ENCODE data around the gene ALG14. TPM values are rescaled to one million over a fixed set of nuclear protein-coding genes. Genes with fewer than 3 reads are reported as not detected.
A peak's percentile ranks its signal among the peaks of the same experiment; 100 is the strongest.

Gene ALG14
- total and polyA plus RNA-seq, 4 donors = 1.0 to 16.6 (median 1.9) TPM

DNA sequence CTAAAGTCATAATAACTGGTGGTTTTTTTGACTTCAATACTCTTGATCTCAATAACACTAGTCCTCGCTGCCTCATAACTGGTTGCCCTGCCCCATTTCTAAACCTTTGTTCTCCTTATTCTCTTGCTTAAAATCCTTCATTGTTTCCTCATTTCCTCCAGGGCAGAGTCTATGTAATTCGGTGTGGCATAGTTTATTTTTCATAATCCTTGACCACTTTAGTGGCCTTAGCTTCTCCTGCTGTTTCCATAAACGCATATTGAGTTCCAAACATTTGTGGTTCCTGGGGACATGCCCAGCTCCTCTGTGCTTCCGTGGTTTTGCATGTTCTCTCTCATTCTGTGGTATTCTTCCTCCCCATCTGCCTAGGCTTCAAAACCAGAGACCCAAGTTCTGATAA, 25.4 kb upstream of the ALG14 start:
- H3K9me3 ChIP-seq (ENCODE audit: control insufficient read depth in 4 of 4, low read length in 3 of 4) = no peaks in the 10 kb centered on the region
- H3K36me3 ChIP-seq (ENCODE audit: control insufficient read depth in 4 of 4, insufficient read depth in 3 of 4, low read depth in 1 of 4, low read length in 3 of 4) = no peaks in the 10 kb centered on the region
- H3K27ac ChIP-seq (ENCODE audit: low read depth in 1 of 2, low read length in 2 of 2) = no peak overlapping the region
- WGBS = 72% methylated on average over 4 of the region's 4 CpGs
- H3K9ac ChIP-seq (ENCODE audit: low read depth in 1 of 2, low read length in 2 of 2) = no peak overlapping the region
- DNase-seq (ENCODE audit: low spot score) = no peak
- no peak for TF ChIP-seq GABPA (IDR thresholded peaks at IDR 0.05 in 1 of 2, conservative IDR thresholded peaks at IDR 0.05 in 1 of 2)
- no peak for TF ChIP-seq HNF4G (IDR thresholded peaks at IDR 0.05)
- no peak for TF ChIP-seq RAD21 (IDR thresholded peaks at IDR 0.05)
- no peak for TF ChIP-seq FOXA1 (IDR thresholded peaks at IDR 0.05)
- no peak for TF ChIP-seq TAF1 (conservative IDR thresholded peaks at IDR 0.05)
- TF ChIP-seq HNF4A (conservative IDR thresholded peaks at IDR 0.05) = no peak
- H3K27me3 ChIP-seq (ENCODE audit: control insufficient read depth in 4 of 4, insufficient read depth in 4 of 4, low read length in 3 of 4) = no peaks in the 10 kb centered on the region
- H3K4me1 ChIP-seq (ENCODE audit: control insufficient read depth in 4 of 4, insufficient read depth in 4 of 4, low read length in 3 of 4) = peaks cover 0 to 12% (median 10%) of the 10 kb centered on the region in 4 donors
- H3K4me3 ChIP-seq (ENCODE audit: low read depth in 1 of 3, low read length in 3 of 3) = no peak overlapping the region

DNA sequence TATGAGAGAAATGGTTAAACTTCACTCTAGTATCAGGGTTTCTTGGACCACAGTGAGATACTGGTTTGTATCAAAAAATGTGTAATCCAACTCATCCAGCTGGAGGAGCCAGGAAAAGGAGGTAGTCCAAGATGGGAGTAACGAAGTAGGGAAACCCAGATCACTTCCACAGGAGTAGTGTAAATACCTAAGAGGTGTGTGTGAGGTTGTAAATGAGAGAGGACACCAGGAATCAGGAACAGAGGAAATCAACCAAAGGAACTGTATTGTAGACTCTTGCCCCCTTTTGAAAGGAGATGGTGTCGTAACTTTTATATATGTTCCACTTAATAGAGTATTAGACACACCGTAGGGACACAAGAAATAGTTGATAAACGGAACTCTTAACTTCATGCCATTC, 24.7 kb upstream of the ALG14 start:
- H3K4me1 ChIP-seq (ENCODE audit: control insufficient read depth in 4 of 4, insufficient read depth in 4 of 4, low read length in 3 of 4) = peaks cover 0 to 12% (median 10%) of the 10 kb centered on the region in 4 donors
- no peaks in the 10 kb centered on the region for H3K36me3 ChIP-seq (ENCODE audit: control insufficient read depth in 4 of 4, insufficient read depth in 3 of 4, low read depth in 1 of 4, low read length in 3 of 4)
- H3K27ac ChIP-seq (ENCODE audit: low read depth in 1 of 2, low read length in 2 of 2) = no peak overlapping the region
- TF ChIP-seq, protein P1, sequence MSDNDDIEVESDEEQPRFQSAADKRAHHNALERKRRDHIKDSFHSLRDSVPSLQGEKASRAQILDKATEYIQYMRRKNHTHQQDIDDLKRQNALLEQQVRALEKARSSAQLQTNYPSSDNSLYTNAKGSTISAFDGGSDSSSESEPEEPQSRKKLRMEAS (IDR thresholded peaks at IDR 0.05) = no peak
- TF ChIP-seq TAF1 (conservative IDR thresholded peaks at IDR 0.05) (no peak), HNF4G (IDR thresholded peaks at IDR 0.05) (no peak), YY1 (IDR thresholded peaks at IDR 0.05) (no peak), JUND (IDR thresholded peaks at IDR 0.05) (no peak), GABPA (IDR thresholded peaks at IDR 0.05 in 1 of 2, conservative IDR thresholded peaks at IDR 0.05 in 1 of 2) (no peak)
- TF ChIP-seq, protein P2, sequence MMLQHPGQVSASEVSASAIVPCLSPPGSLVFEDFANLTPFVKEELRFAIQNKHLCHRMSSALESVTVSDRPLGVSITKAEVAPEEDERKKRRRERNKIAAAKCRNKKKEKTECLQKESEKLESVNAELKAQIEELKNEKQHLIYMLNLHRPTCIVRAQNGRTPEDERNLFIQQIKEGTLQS (IDR thresholded peaks at IDR 0.05) = no peak
- TF ChIP-seq, protein P3, sequence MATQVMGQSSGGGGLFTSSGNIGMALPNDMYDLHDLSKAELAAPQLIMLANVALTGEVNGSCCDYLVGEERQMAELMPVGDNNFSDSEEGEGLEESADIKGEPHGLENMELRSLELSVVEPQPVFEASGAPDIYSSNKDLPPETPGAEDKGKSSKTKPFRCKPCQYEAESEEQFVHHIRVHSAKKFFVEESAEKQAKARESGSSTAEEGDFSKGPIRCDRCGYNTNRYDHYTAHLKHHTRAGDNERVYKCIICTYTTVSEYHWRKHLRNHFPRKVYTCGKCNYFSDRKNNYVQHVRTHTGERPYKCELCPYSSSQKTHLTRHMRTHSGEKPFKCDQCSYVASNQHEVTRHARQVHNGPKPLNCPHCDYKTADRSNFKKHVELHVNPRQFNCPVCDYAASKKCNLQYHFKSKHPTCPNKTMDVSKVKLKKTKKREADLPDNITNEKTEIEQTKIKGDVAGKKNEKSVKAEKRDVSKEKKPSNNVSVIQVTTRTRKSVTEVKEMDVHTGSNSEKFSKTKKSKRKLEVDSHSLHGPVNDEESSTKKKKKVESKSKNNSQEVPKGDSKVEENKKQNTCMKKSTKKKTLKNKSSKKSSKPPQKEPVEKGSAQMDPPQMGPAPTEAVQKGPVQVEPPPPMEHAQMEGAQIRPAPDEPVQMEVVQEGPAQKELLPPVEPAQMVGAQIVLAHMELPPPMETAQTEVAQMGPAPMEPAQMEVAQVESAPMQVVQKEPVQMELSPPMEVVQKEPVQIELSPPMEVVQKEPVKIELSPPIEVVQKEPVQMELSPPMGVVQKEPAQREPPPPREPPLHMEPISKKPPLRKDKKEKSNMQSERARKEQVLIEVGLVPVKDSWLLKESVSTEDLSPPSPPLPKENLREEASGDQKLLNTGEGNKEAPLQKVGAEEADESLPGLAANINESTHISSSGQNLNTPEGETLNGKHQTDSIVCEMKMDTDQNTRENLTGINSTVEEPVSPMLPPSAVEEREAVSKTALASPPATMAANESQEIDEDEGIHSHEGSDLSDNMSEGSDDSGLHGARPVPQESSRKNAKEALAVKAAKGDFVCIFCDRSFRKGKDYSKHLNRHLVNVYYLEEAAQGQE (IDR thresholded peaks at IDR 0.05) = no peak
- H3K27me3 ChIP-seq (ENCODE audit: control insufficient read depth in 4 of 4, insufficient read depth in 4 of 4, low read length in 3 of 4) = no peaks in the 10 kb centered on the region
- no peak overlapping the region for H3K9ac ChIP-seq (ENCODE audit: low read depth in 1 of 2, low read length in 2 of 2)
- 94% methylated on average over 4 of the region's 4 CpGs for WGBS
- no peak for DNase-seq (ENCODE audit: low spot score)
- H3K4me3 ChIP-seq (ENCODE audit: low read depth in 1 of 3, low read length in 3 of 3) = no peak overlapping the region
- no peaks in the 10 kb centered on the region for H3K9me3 ChIP-seq (ENCODE audit: control insufficient read depth in 4 of 4, low read length in 3 of 4)

DNA sequence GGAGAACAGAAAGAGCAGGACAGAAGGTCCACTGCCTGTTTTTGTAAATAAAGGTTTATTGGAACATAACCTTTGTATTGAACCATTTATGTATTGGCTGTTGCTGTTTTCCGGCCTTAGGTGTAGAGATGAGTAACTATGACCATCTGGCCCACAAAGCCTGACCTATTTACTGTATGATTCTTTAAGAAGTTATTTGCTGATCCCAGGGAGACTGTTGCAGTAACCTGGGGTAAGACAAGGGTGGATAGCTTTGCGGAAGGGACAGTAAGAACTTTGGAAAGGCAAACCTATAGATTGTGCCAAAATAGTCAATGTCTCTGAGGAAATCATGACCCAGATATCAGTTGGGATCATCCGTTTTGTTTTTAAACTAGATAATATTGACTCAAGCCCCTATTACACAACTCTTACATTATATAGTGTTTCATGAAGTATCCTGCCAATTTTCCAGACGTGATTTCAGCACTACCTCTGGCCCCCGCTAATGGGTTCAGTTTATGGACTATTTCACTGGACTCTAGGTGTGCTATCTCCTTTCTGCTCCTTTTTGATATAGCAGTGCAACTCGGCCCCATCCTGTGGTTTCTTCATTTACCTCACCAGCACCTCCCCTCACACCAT, 23.6 kb upstream of the ALG14 start:
- Histone ChIP-seq H3K9ac (ENCODE audit: low read depth in 1 of 2, low read length in 2 of 2) (no peak overlapping the region), H3K27ac (ENCODE audit: low read depth in 1 of 2, low read length in 2 of 2) (peak overlapping the region; percentile 74 to 94), H3K4me3 (ENCODE audit: low read depth in 1 of 3, low read length in 3 of 3) (no peak overlapping the region), H3K27me3 (ENCODE audit: control insufficient read depth in 4 of 4, insufficient read depth in 4 of 4, low read length in 3 of 4) (no peaks in the 10 kb centered on the region), H3K4me1 (ENCODE audit: control insufficient read depth in 4 of 4, insufficient read depth in 4 of 4, low read length in 3 of 4) (peaks cover 0 to 12% (median 10%) of the 10 kb centered on the region in 4 donors), H3K9me3 (ENCODE audit: control insufficient read depth in 4 of 4, low read length in 3 of 4) (no peaks in the 10 kb centered on the region), H3K36me3 (ENCODE audit: control insufficient read depth in 4 of 4, insufficient read depth in 3 of 4, low read depth in 1 of 4, low read length in 3 of 4) (no peaks in the 10 kb centered on the region)
- DNase-seq (ENCODE audit: low spot score) = no peak
- WGBS = 38% methylated on average over 6 of the region's 6 CpGs
- TF ChIP-seq, protein P4, sequence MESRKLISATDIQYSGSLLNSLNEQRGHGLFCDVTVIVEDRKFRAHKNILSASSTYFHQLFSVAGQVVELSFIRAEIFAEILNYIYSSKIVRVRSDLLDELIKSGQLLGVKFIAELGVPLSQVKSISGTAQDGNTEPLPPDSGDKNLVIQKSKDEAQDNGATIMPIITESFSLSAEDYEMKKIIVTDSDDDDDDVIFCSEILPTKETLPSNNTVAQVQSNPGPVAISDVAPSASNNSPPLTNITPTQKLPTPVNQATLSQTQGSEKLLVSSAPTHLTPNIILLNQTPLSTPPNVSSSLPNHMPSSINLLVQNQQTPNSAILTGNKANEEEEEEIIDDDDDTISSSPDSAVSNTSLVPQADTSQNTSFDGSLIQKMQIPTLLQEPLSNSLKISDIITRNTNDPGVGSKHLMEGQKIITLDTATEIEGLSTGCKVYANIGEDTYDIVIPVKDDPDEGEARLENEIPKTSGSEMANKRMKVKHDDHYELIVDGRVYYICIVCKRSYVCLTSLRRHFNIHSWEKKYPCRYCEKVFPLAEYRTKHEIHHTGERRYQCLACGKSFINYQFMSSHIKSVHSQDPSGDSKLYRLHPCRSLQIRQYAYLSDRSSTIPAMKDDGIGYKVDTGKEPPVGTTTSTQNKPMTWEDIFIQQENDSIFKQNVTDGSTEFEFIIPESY (IDR thresholded peaks at IDR 0.05) = peak; percentile 69
- TF ChIP-seq, protein P3 (IDR thresholded peaks at IDR 0.05) = peak; percentile 75
- TF ChIP-seq, protein P1 (IDR thresholded peaks at IDR 0.05) = peak; percentile 61
- peak; percentile 13 for TF ChIP-seq NR2F2 (IDR thresholded peaks at IDR 0.05)
- peak; percentile 52 to 54 for TF ChIP-seq RAD21 (IDR thresholded peaks at IDR 0.05)
- TF ChIP-seq, protein P2 (IDR thresholded peaks at IDR 0.05) = peak; percentile 32
- TF ChIP-seq FOXA2 (IDR thresholded peaks at IDR 0.05) = peak; percentile 36
